GM06990 (cell line): ENCODE data around the gene CEP192.
"Not testable (repeated sequence)": the region's sequence is repeated elsewhere in the genome, so short reads cannot be mapped to it uniquely, and the experiment has no call there.

Experiments used
- DNase-seq: peaks from one replicate; pipeline ENCODE4 v3.0.0-alpha.2; 2011; ENCODE audit not compliant: insufficient read length; ENCODE audit errors: extremely low read depth
- H3K27me3 ChIP-seq: replicated peaks from 2 replicates; pipeline ENCODE4 v1.6.0; 2011; ENCODE audit warnings: low read length; ENCODE audit not compliant: control insufficient read depth, insufficient read depth
- H3K36me3 ChIP-seq: 2 replicates; pipeline ENCODE4 v1.5.1; 2011; ENCODE audit warnings: low read length; ENCODE audit not compliant: control insufficient read depth, insufficient read depth
- H3K4me3 ChIP-seq: replicated peaks from 2 replicates; pipeline ENCODE4 v1.5.1; 2011; ENCODE audit warnings: low read depth, mild to moderate bottlenecking, control low read depth, low read length
- TF ChIP-seq, protein P1 (sequence below): IDR thresholded peaks from 2 replicates; pipeline ENCODE4 v1.5.1; 2011; ENCODE audit warnings: low read length, control low read depth, mild to moderate bottlenecking, inconsistent platforms; ENCODE audit not compliant: insufficient read depth, poor library complexity, severe bottlenecking

The CEP192 gene

DNA sequence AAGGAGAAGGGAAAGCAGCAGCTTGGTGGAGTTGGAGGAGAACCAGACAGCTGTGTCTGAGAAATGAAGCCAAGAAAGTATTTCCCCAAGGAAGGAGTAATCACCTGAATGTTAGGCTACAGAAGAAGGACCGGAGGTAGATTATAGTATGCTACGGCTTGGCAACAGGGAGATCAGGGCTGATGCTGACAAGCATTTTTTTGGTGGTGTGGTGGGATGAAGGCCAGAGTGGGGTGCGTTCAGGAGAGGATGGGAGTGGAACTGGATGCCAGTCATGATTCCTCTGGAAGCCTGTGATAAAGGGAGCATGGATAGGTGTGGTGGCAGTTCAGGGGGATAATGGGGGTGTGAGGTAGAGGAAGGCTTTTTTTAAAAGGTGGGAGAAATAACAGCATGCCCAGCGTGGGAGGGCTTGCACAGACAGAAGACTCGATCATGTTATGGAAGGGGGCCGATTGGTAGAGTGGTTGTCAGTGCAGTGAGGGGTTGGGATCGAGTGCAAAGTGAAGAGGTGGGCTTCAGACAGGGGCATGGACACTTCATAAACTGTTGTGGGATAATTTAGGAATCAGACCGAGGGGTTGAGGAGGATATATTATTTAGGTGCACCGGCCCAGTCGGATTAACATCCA lies 5.6 kb downstream of the CEP192 start:
- TF ChIP-seq, protein P1, sequence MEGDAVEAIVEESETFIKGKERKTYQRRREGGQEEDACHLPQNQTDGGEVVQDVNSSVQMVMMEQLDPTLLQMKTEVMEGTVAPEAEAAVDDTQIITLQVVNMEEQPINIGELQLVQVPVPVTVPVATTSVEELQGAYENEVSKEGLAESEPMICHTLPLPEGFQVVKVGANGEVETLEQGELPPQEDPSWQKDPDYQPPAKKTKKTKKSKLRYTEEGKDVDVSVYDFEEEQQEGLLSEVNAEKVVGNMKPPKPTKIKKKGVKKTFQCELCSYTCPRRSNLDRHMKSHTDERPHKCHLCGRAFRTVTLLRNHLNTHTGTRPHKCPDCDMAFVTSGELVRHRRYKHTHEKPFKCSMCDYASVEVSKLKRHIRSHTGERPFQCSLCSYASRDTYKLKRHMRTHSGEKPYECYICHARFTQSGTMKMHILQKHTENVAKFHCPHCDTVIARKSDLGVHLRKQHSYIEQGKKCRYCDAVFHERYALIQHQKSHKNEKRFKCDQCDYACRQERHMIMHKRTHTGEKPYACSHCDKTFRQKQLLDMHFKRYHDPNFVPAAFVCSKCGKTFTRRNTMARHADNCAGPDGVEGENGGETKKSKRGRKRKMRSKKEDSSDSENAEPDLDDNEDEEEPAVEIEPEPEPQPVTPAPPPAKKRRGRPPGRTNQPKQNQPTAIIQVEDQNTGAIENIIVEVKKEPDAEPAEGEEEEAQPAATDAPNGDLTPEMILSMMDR = no peak
- H3K36me3 ChIP-seq = no peaks in the 10 kb centered on the region; the same call in 1 of the 2 replicates

DNA sequence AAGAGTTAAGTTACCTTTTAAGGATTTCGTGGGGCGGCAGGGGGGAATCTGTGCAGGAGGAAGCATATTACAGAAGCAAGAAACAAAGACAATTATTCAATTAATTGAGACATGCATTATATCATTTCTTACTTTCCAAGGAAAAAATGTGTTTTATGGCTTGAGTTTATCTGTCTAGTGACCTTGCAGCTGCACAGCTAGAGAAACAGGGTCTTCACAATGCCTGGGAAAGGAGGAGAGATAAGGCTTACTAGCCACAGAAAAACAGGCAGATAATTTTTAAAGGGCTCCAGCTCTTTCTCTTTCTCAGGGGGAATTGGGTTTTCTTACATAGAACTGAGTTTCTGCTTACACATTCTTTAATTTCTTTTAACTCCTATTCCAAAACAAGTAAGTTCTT lies 6.2 kb downstream of the CEP192 start:
- not testable (repeated sequence) for DNase-seq, H3K36me3 ChIP-seq, H3K27me3 ChIP-seq, H3K4me3 ChIP-seq

More for the DNA sequence above, 5.6 kb downstream of the CEP192 start:
- DNase-seq = no peak
- H3K27me3 ChIP-seq = no peaks in the 10 kb centered on the region
- no peak overlapping the region for H3K4me3 ChIP-seq

DNA sequence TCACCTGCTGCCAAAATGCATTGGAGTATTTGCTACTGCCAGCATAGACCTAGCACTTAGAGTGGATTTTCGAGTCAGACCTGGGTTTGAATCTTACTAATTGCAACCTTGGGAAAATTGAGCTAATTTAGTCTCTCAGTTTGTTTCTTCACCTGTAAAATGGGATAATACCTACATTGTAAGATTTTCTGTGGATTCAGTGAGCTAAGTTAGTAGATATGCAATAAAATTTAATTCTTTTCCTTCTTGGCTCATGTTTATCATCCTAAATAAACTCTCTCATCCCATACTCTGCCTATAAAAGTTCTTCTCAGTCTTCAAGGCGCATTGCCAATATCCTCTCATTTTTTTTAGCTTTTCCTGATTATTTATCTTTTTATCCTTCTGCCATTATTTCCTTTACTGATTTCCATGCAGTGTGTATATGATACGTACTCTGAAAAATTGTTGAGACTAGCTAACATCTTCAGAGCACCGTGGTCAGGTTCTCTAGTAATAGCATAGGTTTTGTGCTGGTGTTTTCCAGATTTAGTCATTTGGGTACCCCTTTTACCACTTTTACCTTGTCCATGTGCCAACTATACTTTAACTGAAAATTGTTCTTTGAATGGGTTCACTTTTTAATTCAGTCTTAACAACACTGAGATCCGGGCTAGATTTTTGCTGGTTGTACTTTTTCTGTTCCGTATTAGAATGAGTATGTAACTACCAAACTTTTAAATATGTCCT lies 7.3 kb downstream of the CEP192 start:
- H3K27me3 ChIP-seq = no peaks in the 10 kb centered on the region
- peak overlapping the region; percentile 0 for H3K4me3 ChIP-seq
- no peaks in the 10 kb centered on the region; the same call in 1 of the 2 replicates for H3K36me3 ChIP-seq
- peak; percentile 43 for DNase-seq
- TF ChIP-seq, protein P1 = no peak

DNA sequence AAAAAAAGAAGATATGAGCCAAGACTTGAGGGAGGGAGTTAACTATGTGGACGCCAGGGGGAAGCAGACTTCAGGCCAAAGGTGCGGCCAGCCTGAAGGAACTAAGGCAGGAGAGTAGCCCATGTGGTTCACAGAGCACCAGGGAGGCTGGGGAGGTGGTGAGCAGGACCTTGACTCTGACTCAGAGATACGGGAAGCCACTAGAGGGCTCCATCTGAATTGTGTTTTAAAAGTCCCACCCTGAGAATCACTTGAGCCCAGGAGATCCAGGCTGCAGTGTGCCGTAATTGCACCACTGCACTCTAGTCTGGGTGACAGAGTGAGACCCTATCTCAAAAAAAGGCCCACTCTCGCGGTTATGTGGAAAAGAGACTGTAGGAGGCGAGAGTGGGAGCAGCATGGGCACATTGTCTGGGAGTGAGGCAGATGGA lies 12.3 kb downstream of the CEP192 start:
- no peak for DNase-seq
- H3K36me3 ChIP-seq = peaks cover 6% of the 10 kb centered on the region
- H3K4me3 ChIP-seq = no peak overlapping the region
- TF ChIP-seq, protein P1 = peak; percentile 55
- no peaks in the 10 kb centered on the region for H3K27me3 ChIP-seq

DNA sequence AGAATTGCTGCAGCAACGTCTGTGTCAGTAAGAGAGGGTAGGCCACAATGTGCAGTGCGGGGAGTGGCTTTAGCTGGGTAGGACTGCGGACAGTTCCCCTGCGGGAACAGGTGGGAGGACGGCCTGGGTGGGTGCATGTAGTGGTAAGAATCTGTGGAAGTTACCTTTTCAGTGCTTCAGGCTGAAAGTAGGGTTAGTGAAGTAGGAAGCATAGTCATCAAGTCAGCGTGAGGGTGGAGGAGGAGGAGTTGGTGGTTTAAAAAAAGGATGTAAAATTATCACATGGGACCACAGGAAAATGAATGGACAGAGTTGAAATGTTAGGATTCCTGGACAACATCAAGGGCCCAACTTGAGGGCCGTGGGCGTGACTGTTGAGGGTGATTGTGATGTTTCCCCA lies 13.2 kb downstream of the CEP192 start:
- Histone ChIP-seq H3K27me3 (no peaks in the 10 kb centered on the region), H3K36me3 (peaks cover 11% of the 10 kb centered on the region), H3K4me3 (no peak overlapping the region)
- TF ChIP-seq, protein P1 = no peak
- no peak for DNase-seq

DNA sequence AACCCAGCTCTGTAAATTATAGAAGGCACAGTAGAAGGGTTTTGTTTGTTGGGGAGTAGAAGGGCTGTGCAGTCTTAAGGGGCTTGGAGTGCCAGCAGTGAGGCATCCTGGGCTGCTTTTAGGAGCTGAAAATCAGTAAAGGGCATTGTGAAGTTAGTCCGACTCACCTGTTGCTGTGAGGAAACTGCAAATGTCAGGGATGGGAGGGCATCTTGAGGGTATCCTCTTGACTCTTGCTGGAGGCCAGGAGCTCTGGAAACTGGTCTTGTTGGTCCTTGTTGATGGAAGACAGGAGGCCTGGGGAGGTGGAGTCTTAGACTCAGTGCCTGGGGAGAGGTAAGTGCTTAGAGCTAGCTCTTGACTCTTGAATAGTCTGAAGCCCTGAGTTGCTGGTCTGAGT lies 14.1 kb downstream of the CEP192 start:
- Histone ChIP-seq H3K36me3 (peaks cover 14% of the 10 kb centered on the region), H3K27me3 (no peaks in the 10 kb centered on the region), H3K4me3 (no peak overlapping the region)
- DNase-seq = no peak
- TF ChIP-seq, protein P1 = no peak
